ENCODE measurements around the gene NIPAL4.

NIPAL4 gene

GRCh38 chr5:157518963-157519362 is 59.0 kb downstream of the NIPAL4 start:
- DNase-seq: no peak

GRCh38 chr5:157519579-157520253 is 59.7 kb downstream of the NIPAL4 start:
- peak; percentile 14 for DNase-seq

GRCh38 chr5:157520911-157521703 is 61.1 kb downstream of the NIPAL4 start:
- DNase-seq: no peak

- DNase-seq: no peak
Measured at GRCh38 chr5:157521704-157522029, 61.7 kb downstream of the NIPAL4 start.

- DNase-seq: no peak
Measured at GRCh38 chr5:157523976-157524375, 64.0 kb downstream of the NIPAL4 start.

Data from CD4-positive, alpha-beta T cell treated with Interleukin-12 subunit alpha and Interleukin-12 subunit beta, for 1 hour (primary cell).